Measurements from ENCODE around the gene TMEM151B.

TMEM151B gene

GRCh38 chr6:44285552-44286284 lies 15.5 kb downstream of the TMEM151B start:
- ChIA-PET CTCF (no interaction called here), POLR2A (ENCODE audit: low non-redundant PET) (interaction anchor here (0.7 kb wide), 1 partner anchor 16 kb away, joined by 10 read pairs; no protein-coding TSS in a partner anchor)
- H3K27ac ChIP-seq = no peak overlapping the region
- TF ChIP-seq, protein P1, sequence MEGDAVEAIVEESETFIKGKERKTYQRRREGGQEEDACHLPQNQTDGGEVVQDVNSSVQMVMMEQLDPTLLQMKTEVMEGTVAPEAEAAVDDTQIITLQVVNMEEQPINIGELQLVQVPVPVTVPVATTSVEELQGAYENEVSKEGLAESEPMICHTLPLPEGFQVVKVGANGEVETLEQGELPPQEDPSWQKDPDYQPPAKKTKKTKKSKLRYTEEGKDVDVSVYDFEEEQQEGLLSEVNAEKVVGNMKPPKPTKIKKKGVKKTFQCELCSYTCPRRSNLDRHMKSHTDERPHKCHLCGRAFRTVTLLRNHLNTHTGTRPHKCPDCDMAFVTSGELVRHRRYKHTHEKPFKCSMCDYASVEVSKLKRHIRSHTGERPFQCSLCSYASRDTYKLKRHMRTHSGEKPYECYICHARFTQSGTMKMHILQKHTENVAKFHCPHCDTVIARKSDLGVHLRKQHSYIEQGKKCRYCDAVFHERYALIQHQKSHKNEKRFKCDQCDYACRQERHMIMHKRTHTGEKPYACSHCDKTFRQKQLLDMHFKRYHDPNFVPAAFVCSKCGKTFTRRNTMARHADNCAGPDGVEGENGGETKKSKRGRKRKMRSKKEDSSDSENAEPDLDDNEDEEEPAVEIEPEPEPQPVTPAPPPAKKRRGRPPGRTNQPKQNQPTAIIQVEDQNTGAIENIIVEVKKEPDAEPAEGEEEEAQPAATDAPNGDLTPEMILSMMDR (conservative IDR thresholded peaks at IDR 0.05; ENCODE audit: low read depth) = no peak
- no peak for DNase-seq (ENCODE audit: low spot score)

GRCh38 chr6:44286285-44286565 lies 16.0 kb downstream of the TMEM151B start:
- POLR2A ChIA-PET (ENCODE audit: low non-redundant PET) = no interaction called here
- CTCF ChIA-PET = no interaction called here

GRCh38 chr6:44286747-44287146 lies 16.5 kb downstream of the TMEM151B start:
- H3K27ac ChIP-seq = no peak overlapping the region
- ChIA-PET POLR2A (ENCODE audit: low non-redundant PET) (no interaction called here), CTCF (no interaction called here)
- TF ChIP-seq, protein P1 (conservative IDR thresholded peaks at IDR 0.05; ENCODE audit: low read depth) = no peak
- no peak for DNase-seq (ENCODE audit: low spot score)

More at GRCh38 chr6:44286285-44286565, 16.0 kb downstream of the TMEM151B start:
- TF ChIP-seq, protein P1 (conservative IDR thresholded peaks at IDR 0.05; ENCODE audit: low read depth) = no peak
- no peak for DNase-seq (ENCODE audit: low spot score)
- H3K27ac ChIP-seq = no peak overlapping the region

DNA sequence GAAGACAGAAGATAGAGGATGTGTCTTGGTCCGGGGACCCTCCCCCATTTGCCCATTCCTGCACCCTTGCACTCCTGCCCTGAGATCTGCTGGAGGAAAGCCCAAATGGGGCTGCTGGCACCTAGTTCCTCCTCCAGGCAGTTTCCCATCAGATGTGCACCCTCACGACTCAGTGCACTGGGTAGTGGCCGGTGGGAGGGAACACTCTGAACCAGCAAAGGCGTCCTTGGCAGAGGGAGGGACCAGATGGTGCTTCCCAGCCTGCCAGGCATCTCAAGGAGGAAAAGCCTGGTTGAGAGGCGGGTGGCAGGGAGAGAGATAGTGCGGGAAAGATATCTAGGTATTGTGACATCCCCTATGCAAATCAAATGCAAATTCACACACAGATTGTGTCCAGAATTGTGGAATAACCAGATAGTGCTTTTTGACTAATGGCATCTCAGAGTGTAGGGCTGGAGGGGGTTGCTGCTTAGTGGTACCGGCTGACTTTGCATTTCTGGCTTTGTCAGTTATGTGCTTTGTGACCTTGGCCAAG lies 19.5 kb downstream of the TMEM151B start:
- CTCF ChIA-PET = interaction anchor here (0.6 to 0.7 kb wide), 3 partner anchors 9 to 77 kb away, joined by 3 to 4 read pairs (median 3); no protein-coding TSS in a partner anchor
- DNase-seq (ENCODE audit: low spot score) = no peak
- TF ChIP-seq, protein P1 (conservative IDR thresholded peaks at IDR 0.05; ENCODE audit: low read depth) = no peak
- POLR2A ChIA-PET (ENCODE audit: low non-redundant PET) = no interaction called here
- H3K27ac ChIP-seq = no peak overlapping the region

- POLR2A ChIA-PET (ENCODE audit: low non-redundant PET) = no interaction called here
- TF ChIP-seq, protein P1 (conservative IDR thresholded peaks at IDR 0.05; ENCODE audit: low read depth) = no peak
- DNase-seq (ENCODE audit: low spot score) = no peak
- H3K27ac ChIP-seq = no peak overlapping the region
- CTCF ChIA-PET = interaction anchor here (1.4 kb wide), 1 partner anchor 24 kb away, joined by 7 read pairs; no protein-coding TSS in a partner anchor
Measured at GRCh38 chr6:44291841-44292240, 21.6 kb downstream of the TMEM151B start.

DNA sequence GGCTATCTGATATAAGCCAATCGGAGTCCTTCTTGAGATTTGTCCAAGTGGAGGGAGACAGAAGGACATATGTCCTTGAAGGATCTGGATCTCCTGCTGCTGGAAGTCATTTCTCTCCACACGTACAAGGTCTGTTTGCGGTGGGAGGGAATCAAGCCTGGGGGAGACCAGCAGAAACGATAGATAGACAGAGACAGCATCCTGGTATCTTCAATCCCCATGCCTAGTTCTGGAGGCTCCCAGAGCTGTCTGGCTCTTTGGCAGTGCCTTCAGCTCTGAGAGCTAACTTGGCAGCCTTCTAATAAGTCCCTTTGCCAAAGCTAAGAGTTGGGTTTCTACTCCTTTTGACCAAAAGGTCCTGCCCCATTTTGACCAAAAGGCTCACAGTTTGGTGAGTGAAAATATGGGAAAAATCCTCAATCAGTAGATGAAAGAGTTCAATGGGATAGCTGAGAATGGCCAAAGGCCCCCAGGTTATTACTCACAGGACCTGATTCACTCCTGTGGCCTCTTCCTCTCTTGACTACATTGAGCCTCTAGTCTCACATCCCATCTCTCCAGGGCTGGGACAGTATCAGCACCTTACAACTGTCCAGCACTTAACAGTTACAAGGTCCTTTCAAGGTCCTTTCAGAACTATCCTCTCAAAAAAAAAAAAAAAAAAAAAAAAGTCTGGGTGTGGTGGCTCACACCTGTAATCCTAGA lies 22.6 kb downstream of the TMEM151B start:
- TF ChIP-seq, protein P1 (conservative IDR thresholded peaks at IDR 0.05; ENCODE audit: low read depth) = no peak
- ChIA-PET CTCF (interaction anchor here (1.4 kb wide), 1 partner anchor 25 kb away, joined by 7 read pairs; no protein-coding TSS in a partner anchor), POLR2A (ENCODE audit: low non-redundant PET) (interaction anchor here (0.7 kb wide), 1 partner anchor 31 kb away, joined by 10 read pairs; no protein-coding TSS in a partner anchor)
- H3K27ac ChIP-seq = no peak overlapping the region
- DNase-seq (ENCODE audit: low spot score) = no peak

Data from RWPE1 (cell line).